ENCODE data around the gene USP5. TPM values are rescaled to one million over a fixed set of nuclear protein-coding genes. Genes with fewer than 3 reads are reported as not detected.
A peak's percentile ranks its signal among the peaks of the same experiment; 100 is the strongest.

USP5 gene
- total RNA-seq, 1 donor from 2014 or later: 146 TPM

DNA sequence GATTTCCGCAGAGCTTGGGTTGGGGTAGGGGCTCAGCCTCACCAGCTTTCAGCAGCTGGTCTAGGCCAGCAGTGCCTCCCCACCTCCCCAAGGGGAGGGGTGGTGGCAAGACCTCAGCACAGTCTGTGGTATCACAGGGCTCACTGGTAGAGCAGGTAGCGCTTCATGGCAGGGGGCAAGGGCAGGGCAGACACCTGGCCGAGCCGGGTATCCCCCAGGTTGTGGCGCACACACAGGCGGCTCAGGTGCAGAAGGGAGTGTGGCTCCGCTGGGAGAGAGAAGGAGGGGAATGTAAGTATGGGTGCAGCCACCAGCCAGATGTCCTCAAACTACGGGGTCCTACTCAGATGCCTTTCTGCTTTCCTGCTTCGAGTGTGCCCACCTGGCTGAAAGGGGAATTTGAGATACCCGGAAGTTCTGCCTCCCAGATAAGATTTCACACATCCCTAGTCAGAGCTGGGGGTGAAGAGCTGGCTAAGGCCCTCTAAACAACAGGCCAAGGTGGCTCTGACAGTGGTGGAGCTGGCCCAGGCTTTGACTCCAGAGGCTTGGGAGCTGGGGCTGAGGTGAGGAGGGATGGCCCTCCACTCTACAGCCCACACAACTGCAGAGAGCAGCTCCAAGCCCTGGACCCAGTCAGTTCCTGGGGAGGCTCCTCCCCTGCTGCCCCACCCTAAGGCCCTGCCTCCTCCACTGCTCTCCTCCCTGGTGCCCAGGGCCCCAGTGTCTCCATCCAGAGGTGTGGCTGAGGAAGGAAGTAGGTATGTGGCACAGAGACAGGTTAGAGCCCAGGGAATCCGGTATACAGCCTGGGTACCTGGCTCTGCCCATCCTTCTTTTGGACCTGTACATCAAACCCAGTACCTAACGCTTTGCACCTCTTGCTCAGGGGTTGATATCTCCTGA, 19.4 kb downstream of the USP5 start:
- H4K20me1 ChIP-seq (ENCODE audit: insufficient read depth, low read length): peaks cover 49% of the 10 kb centered on the region
- H3K27ac Mint-ChIP-seq (ENCODE audit: unreplicated experiment): peak overlapping the region; percentile 69
- H3K4me1 ChIP-seq (ENCODE audit: insufficient read depth, low read length): peaks cover 37% of the 10 kb centered on the region
- peak overlapping the region; percentile 90 for H3K4me3 Mint-ChIP-seq (ENCODE audit: unreplicated experiment)
- no peak overlapping the region for H3K27ac ChIP-seq (ENCODE audit: low read depth, low read length)
- FAIRE-seq (no peak), DNase-seq (ENCODE audit: low read depth) (no peak)
- peak overlapping the region; percentile 70 for H3K4me3 ChIP-seq (ENCODE audit: insufficient read depth, low read depth, low read length)
- H3K27me3 ChIP-seq (ENCODE audit: insufficient read depth, low read length): no peaks in the 10 kb centered on the region
- no peaks in the 10 kb centered on the region for H3K9me3 ChIP-seq (ENCODE audit: insufficient read depth, low read depth, low read length)
- no peaks in the 10 kb centered on the region for H3K9me3 Mint-ChIP-seq (ENCODE audit: unreplicated experiment)
- H3K4me2 ChIP-seq (ENCODE audit: low read length): peak overlapping the region; percentile 97
- TF ChIP-seq, protein P1, sequence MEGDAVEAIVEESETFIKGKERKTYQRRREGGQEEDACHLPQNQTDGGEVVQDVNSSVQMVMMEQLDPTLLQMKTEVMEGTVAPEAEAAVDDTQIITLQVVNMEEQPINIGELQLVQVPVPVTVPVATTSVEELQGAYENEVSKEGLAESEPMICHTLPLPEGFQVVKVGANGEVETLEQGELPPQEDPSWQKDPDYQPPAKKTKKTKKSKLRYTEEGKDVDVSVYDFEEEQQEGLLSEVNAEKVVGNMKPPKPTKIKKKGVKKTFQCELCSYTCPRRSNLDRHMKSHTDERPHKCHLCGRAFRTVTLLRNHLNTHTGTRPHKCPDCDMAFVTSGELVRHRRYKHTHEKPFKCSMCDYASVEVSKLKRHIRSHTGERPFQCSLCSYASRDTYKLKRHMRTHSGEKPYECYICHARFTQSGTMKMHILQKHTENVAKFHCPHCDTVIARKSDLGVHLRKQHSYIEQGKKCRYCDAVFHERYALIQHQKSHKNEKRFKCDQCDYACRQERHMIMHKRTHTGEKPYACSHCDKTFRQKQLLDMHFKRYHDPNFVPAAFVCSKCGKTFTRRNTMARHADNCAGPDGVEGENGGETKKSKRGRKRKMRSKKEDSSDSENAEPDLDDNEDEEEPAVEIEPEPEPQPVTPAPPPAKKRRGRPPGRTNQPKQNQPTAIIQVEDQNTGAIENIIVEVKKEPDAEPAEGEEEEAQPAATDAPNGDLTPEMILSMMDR (IDR thresholded peaks at IDR 0.05; ENCODE audit: insufficient read depth, low read depth, low read length): no peak
- no peak for TF ChIP-seq EZH2 (IDR thresholded peaks at IDR 0.05; ENCODE audit: insufficient read depth, low read length)
- H3K36me3 Mint-ChIP-seq (ENCODE audit: low read depth, unreplicated experiment): peaks cover 21% of the 10 kb centered on the region
- peaks cover 23% of the 10 kb centered on the region for H3K4me1 Mint-ChIP-seq (ENCODE audit: low read depth, unreplicated experiment)
- peak overlapping the region; percentile 88 for H3K9ac ChIP-seq (ENCODE audit: low read length)
- H3K27me3 Mint-ChIP-seq (ENCODE audit: low read depth, unreplicated experiment): no peaks in the 10 kb centered on the region
- H3K36me3 ChIP-seq (ENCODE audit: insufficient read depth, low read length): peaks cover 21% of the 10 kb centered on the region
- H2AFZ ChIP-seq (ENCODE audit: low read depth, low read length): no peak overlapping the region
- peaks cover 59% of the 10 kb centered on the region for H3K79me2 ChIP-seq (ENCODE audit: insufficient read depth, low read length)

DNA sequence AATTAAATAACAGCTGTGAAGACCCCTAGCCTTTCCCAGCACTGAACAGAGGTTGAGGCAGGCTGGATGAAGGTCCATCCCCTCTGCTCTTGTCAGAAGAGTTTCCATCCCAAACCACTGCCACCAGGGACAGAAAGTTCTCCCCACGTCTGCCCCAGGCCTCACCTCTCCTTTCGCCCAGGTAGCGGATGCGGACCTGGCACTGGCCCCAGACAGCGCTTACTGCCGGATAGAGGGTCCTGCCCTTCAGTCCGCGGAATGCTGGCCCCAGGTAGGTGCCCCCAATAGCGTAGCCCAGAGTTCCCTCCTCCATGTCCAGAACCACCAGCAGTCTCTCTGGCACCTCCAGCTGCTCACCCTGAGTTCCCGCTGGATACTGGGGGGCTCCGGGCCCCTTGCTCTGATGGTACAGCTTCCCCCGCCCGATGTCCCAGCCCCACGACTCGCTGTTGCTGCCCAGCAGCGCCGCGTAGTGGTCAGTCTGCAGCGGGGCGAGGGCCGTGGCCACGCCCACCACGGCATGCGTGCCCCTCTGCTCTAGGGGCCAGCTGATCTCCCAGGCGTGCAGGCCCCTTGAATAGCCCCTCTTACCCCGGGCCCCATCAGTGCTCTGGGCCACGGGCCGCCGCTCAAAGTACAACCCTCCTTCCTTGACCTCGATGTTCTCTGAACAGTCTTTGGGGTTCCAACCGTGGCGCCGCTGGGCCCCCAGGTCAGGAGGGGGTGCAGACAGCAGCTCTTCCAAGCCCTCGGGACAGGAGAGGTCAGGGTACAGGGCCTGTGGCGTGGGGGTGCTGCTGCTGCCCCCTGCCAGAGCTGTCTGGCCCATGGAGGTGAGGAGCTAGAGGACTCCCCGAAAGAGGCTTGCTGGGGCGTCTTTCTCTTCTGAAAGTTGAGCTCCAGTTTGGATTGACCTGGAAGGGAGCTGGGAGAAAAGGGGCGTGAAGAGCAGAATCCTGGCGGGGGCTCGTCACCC, 20.4 kb downstream of the USP5 start:
- Mint-ChIP-seq H3K4me3 (ENCODE audit: unreplicated experiment) (peak overlapping the region; percentile 90), H3K27ac (ENCODE audit: unreplicated experiment) (peak overlapping the region; percentile 77), H3K27me3 (ENCODE audit: low read depth, unreplicated experiment) (no peaks in the 10 kb centered on the region), H3K4me1 (ENCODE audit: low read depth, unreplicated experiment) (peaks cover 23% of the 10 kb centered on the region), H3K9me3 (ENCODE audit: unreplicated experiment) (no peaks in the 10 kb centered on the region), H3K36me3 (ENCODE audit: low read depth, unreplicated experiment) (peaks cover 24% of the 10 kb centered on the region)
- Histone ChIP-seq H4K20me1 (ENCODE audit: insufficient read depth, low read length) (peaks cover 49% of the 10 kb centered on the region), H3K36me3 (ENCODE audit: insufficient read depth, low read length) (peaks cover 21% of the 10 kb centered on the region), H3K27ac (ENCODE audit: low read depth, low read length) (peak overlapping the region; percentile 50), H3K4me3 (ENCODE audit: insufficient read depth, low read depth, low read length) (peak overlapping the region; percentile 70), H3K4me2 (ENCODE audit: low read length) (peak overlapping the region; percentile 97), H3K9ac (ENCODE audit: low read length) (peak overlapping the region; percentile 88), H2AFZ (ENCODE audit: low read depth, low read length) (peak overlapping the region; percentile 62), H3K79me2 (ENCODE audit: insufficient read depth, low read length) (peaks cover 59% of the 10 kb centered on the region), H3K27me3 (ENCODE audit: insufficient read depth, low read length) (no peaks in the 10 kb centered on the region), H3K4me1 (ENCODE audit: insufficient read depth, low read length) (peaks cover 30% of the 10 kb centered on the region), H3K9me3 (ENCODE audit: insufficient read depth, low read depth, low read length) (no peaks in the 10 kb centered on the region)
- DNase-seq (ENCODE audit: low read depth) (no peak), FAIRE-seq (no peak)
- TF ChIP-seq EZH2 (IDR thresholded peaks at IDR 0.05; ENCODE audit: insufficient read depth, low read length): no peak
- TF ChIP-seq, protein P1 (IDR thresholded peaks at IDR 0.05; ENCODE audit: insufficient read depth, low read depth, low read length): peak; percentile 72

Data from astrocyte (in vitro differentiated cells and primary cell).